HEK293 (cell line): ENCODE data around the gene CRTC1.

Experiments
- CTCF ChIP-seq: fragments of 450-650 bp; formaldehyde crosslinking; IDR thresholded peaks from 2 replicates; pipeline ENCODE4 v1.5.1; 2016; ENCODE audit warnings: missing biosample characterization, missing genetic modification characterization
- HOXD13 ChIP-seq: sonication (generic); formaldehyde crosslinking; IDR thresholded peaks from 2 replicates; pipeline ENCODE4 v1.8.0; 2022; ENCODE audit warnings: missing genetic modification reagents, borderline replicate concordance
- MYNN ChIP-seq: fragments of 450-650 bp; formaldehyde crosslinking; IDR thresholded peaks from 2 replicates; pipeline ENCODE4 v1.5.1; 2016; ENCODE audit warnings: missing biosample characterization, missing genetic modification characterization, borderline replicate concordance
- TCF7L2 ChIP-seq: IDR thresholded peaks from 2 replicates; pipeline ENCODE4 v1.6.1; 2011; ENCODE audit warnings: low read depth, mild to moderate bottlenecking, inconsistent platforms, low read length, moderate library complexity, borderline replicate concordance
- ZNF146 ChIP-seq: fragments of 450-650 bp; formaldehyde crosslinking; IDR thresholded peaks from 2 replicates; pipeline ENCODE4 v1.5.1; 2016; ENCODE audit warnings: missing biosample characterization, missing genetic modification characterization
- ZNF23 ChIP-seq: fragments of 450-650 bp; formaldehyde crosslinking; IDR thresholded peaks from 2 replicates; pipeline ENCODE4 v1.5.1; 2016; ENCODE audit warnings: missing biosample characterization, missing genetic modification characterization, borderline replicate concordance
- ZNF510 ChIP-seq: fragments of 450-650 bp; formaldehyde crosslinking; IDR thresholded peaks from 2 replicates; pipeline ENCODE4 v1.5.1; 2018; ENCODE audit warnings: mild to moderate bottlenecking, missing genetic modification characterization, missing biosample characterization; ENCODE audit not compliant: insufficient replicate concordance
- ZNF677 ChIP-seq: fragments of 450-650 bp; IDR thresholded peaks from 2 replicates; pipeline ENCODE4 v1.5.0; 2018; ENCODE audit warnings: missing biosample characterization, mild to moderate bottlenecking, missing genetic modification characterization, moderate library complexity
- ZNF701 ChIP-seq: fragments of 450-650 bp; formaldehyde crosslinking; IDR thresholded peaks from 2 replicates; pipeline ENCODE4 v1.5.1; 2016; ENCODE audit warnings: missing biosample characterization, missing genetic modification characterization
- TF ChIP-seq, protein P1 (sequence below): fragments of 450-650 bp; formaldehyde crosslinking; IDR thresholded peaks from 2 replicates; pipeline ENCODE4 v1.5.1; 2016; ENCODE audit warnings: missing biosample characterization, missing genetic modification characterization
- TF ChIP-seq, protein P2 (sequence below): fragments of 450-650 bp; formaldehyde crosslinking; IDR thresholded peaks from 2 replicates; pipeline ENCODE4 v1.5.1; 2016; ENCODE audit warnings: missing biosample characterization, missing genetic modification characterization
- TF ChIP-seq, protein P3 (sequence below): fragments of 450-650 bp; formaldehyde crosslinking; IDR thresholded peaks from 2 replicates; pipeline ENCODE4 v1.5.1; 2016; ENCODE audit warnings: missing biosample characterization, missing genetic modification characterization, low read depth

DNA sequence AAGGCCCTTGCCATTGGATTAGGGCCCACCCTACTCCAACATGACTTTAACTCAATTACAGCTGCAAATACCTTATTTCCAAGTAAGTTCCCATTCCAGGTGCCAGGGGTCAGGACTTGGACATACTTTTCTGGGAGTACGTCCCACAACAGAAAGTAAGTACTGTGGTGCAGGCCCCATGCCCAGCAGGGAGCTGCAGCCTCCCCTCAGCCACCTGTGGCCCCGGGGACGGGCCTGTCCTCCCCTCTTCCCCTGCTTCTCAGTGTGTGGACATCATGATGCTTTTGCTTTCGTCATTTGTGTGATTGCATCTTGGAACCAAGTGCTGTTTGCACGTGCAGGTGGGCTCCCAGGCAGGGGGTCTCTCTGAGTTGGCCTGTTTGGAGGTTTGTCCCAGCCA, 31.9 kb downstream of the CRTC1 start:
- TF ChIP-seq CTCF (tag by site-specific recombination) = no peak
- TF ChIP-seq ZNF146 (tag by site-specific recombination) = no peak
- TF ChIP-seq TCF7L2 = no peak
- no peak for TF ChIP-seq ZNF23 (tag by site-specific recombination)
- TF ChIP-seq ZNF677 (tag by site-specific recombination) = no peak
- no peak for TF ChIP-seq MYNN (tag by site-specific recombination)
- TF ChIP-seq, protein P1, sequence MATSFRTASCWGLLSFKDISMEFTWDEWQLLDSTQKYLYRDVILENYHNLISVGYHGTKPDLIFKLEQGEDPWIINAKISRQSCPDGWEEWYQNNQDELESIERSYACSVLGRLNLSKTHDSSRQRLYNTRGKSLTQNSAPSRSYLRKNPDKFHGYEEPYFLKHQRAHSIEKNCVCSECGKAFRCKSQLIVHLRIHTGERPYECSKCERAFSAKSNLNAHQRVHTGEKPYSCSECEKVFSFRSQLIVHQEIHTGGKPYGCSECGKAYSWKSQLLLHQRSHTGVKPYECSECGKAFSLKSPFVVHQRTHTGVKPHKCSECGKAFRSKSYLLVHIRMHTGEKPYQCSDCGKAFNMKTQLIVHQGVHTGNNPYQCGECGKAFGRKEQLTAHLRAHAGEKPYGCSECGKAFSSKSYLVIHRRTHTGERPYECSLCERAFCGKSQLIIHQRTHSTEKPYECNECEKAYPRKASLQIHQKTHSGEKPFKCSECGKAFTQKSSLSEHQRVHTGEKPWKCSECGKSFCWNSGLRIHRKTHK (tag by site-specific recombination) = no peak
- no peak for TF ChIP-seq ZNF701 (tag by site-specific recombination)
- TF ChIP-seq HOXD13 (CRISPR knock-in tag) = no peak
- TF ChIP-seq, protein P2, sequence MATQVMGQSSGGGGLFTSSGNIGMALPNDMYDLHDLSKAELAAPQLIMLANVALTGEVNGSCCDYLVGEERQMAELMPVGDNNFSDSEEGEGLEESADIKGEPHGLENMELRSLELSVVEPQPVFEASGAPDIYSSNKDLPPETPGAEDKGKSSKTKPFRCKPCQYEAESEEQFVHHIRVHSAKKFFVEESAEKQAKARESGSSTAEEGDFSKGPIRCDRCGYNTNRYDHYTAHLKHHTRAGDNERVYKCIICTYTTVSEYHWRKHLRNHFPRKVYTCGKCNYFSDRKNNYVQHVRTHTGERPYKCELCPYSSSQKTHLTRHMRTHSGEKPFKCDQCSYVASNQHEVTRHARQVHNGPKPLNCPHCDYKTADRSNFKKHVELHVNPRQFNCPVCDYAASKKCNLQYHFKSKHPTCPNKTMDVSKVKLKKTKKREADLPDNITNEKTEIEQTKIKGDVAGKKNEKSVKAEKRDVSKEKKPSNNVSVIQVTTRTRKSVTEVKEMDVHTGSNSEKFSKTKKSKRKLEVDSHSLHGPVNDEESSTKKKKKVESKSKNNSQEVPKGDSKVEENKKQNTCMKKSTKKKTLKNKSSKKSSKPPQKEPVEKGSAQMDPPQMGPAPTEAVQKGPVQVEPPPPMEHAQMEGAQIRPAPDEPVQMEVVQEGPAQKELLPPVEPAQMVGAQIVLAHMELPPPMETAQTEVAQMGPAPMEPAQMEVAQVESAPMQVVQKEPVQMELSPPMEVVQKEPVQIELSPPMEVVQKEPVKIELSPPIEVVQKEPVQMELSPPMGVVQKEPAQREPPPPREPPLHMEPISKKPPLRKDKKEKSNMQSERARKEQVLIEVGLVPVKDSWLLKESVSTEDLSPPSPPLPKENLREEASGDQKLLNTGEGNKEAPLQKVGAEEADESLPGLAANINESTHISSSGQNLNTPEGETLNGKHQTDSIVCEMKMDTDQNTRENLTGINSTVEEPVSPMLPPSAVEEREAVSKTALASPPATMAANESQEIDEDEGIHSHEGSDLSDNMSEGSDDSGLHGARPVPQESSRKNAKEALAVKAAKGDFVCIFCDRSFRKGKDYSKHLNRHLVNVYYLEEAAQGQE (tag by site-specific recombination) = no peak
- TF ChIP-seq, protein P3, sequence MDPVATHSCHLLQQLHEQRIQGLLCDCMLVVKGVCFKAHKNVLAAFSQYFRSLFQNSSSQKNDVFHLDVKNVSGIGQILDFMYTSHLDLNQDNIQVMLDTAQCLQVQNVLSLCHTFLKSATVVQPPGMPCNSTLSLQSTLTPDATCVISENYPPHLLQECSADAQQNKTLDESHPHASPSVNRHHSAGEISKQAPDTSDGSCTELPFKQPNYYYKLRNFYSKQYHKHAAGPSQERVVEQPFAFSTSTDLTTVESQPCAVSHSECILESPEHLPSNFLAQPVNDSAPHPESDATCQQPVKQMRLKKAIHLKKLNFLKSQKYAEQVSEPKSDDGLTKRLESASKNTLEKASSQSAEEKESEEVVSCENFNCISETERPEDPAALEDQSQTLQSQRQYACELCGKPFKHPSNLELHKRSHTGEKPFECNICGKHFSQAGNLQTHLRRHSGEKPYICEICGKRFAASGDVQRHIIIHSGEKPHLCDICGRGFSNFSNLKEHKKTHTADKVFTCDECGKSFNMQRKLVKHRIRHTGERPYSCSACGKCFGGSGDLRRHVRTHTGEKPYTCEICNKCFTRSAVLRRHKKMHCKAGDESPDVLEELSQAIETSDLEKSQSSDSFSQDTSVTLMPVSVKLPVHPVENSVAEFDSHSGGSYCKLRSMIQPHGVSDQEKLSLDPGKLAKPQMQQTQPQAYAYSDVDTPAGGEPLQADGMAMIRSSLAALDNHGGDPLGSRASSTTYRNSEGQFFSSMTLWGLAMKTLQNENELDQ (tag by site-specific recombination) = no peak
- TF ChIP-seq ZNF510 = no peak
